IPS-20b (cell line): ENCODE measurements around the gene S100A13.

ENCODE experiments used
- H3K27ac ChIP-seq: one replicate; pipeline ENCODE4 v1.5.1; 2013; ENCODE audit warnings: low read length
- H3K27me3 ChIP-seq: 2 replicates; pipeline ENCODE4 v1.6.1; 2013; ENCODE audit warnings: mild to moderate bottlenecking, low read length, inconsistent platforms; ENCODE audit not compliant: insufficient read depth
- H3K36me3 ChIP-seq: 2 replicates; pipeline ENCODE4 v1.6.1; 2013; ENCODE audit warnings: low read depth, mild to moderate bottlenecking, inconsistent platforms, low read length, moderate library complexity; ENCODE audit not compliant: insufficient read depth
- H3K4me1 ChIP-seq: 2 replicates; pipeline ENCODE4 v1.6.1; 2013; ENCODE audit warnings: mild to moderate bottlenecking, control low read depth, inconsistent platforms, low read length, moderate library complexity; ENCODE audit not compliant: insufficient read depth
- H3K4me3 ChIP-seq: 2 replicates; pipeline ENCODE4 v1.5.1; 2013; ENCODE audit warnings: mild to moderate bottlenecking, low read length, inconsistent platforms
- H3K9ac ChIP-seq: 2 replicates; pipeline ENCODE4 v1.6.1; 2013; ENCODE audit warnings: low read depth, mild to moderate bottlenecking, inconsistent platforms, low read length, moderate library complexity
- H3K9me3 ChIP-seq: 2 replicates; pipeline ENCODE4 v1.6.1; 2013; ENCODE audit warnings: mild to moderate bottlenecking, low read depth, low read length, inconsistent platforms; ENCODE audit not compliant: insufficient read depth

The S100A13 gene

DNA sequence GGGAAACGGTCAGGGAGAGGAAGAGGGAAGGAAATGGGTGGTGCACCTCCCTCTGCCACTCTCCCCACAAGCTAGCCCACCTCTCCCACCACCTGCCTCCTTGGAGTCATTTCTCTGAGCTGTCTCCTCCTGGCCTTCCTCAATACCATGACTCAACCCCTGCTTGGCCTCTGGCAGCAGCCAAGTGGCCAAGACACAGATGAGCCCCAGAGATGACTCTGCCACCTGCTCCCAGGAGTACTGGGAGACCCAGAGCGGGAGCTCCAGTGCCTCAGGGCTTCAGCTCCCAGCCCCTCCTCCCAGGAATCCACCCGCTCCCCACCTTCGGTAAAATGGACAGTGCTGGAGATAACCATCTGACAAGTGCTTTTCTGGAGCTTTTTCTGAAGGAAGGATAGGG, 17.0 kb downstream of the S100A13 start:
- no peak overlapping the region for H3K27ac ChIP-seq
- H3K9me3 ChIP-seq, result no peaks in the 10 kb centered on the region
- no peak overlapping the region for H3K4me3 ChIP-seq
- H3K4me1 ChIP-seq, result peaks cover 27% of the 10 kb centered on the region
- no peaks in the 10 kb centered on the region for H3K36me3 ChIP-seq
- H3K27me3 ChIP-seq, result no peaks in the 10 kb centered on the region
- no peak overlapping the region for H3K9ac ChIP-seq

DNA sequence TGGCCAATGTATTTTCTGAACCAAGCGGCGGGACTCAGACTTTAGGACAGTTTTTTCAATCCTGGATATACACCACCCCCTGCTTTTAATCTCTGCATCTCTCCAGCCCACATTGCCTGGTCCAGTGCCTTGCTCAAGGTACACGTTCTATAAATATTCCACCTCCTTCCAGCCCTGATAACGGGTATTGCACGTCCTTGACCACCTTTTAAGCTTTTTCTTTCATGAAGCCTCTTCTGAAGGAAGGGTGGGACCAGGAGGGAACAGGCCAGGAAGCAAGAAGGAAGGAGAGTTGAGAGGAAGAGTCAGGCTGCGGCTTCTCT, 17.8 kb downstream of the S100A13 start:
- Histone ChIP-seq H3K27me3 (no peaks in the 10 kb centered on the region), H3K4me3 (no peak overlapping the region), H3K27ac (no peak overlapping the region), H3K4me1 (peaks cover 27% of the 10 kb centered on the region), H3K36me3 (no peaks in the 10 kb centered on the region), H3K9ac (0 out of 2 replicates have a peak overlapping the region, but pooled peaks have one; percentile 10), H3K9me3 (no peaks in the 10 kb centered on the region)

DNA sequence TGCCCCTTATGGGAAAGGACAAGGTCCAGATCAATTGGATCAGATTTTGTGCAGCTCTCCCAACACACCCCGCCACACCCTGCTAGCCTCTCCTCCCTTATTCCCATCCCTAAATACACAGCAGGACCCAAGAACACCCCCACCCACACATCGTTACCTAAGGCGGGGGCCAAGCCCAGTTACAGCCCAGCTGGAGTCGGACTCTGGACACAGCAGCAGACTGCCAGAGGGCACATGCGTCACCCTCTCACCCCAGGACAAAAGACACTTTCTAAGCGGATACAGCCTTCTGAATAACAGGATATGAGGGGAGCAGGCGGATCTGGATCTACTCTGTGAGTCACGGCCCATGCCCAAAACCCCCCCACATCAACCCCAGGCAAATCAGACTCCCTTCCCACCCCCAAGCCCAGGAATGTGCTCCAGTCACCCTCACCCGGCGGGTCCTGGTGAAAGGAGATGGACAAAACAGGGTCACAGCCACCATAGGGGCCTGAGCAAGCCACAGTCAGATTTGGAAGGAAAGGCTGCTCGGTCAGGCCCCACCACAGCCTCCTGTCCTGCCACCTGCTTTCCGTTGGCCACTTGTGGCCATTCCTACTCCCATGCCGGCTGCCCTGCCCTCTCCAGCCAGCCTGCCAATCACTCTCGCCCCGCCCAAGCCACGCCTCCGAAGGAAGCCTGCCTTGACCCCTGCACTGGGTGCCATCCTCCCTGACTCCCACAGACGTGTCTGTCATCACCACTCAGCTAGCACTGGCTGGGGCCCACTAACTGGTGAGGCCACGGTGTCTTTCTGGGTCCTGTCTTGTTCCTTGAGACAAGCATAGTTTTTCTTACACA, 18.3 kb downstream of the S100A13 start:
- peak overlapping the region; percentile 13; the same call in 1 of the 2 replicates for H3K4me3 ChIP-seq
- peaks cover 27% of the 10 kb centered on the region for H3K4me1 ChIP-seq
- no peaks in the 10 kb centered on the region for H3K36me3 ChIP-seq
- peak overlapping the region; percentile 10; the same call in 1 of the 2 replicates for H3K9ac ChIP-seq
- H3K9me3 ChIP-seq, result no peaks in the 10 kb centered on the region
- H3K27me3 ChIP-seq, result no peaks in the 10 kb centered on the region
- H3K27ac ChIP-seq, result no peak overlapping the region

DNA sequence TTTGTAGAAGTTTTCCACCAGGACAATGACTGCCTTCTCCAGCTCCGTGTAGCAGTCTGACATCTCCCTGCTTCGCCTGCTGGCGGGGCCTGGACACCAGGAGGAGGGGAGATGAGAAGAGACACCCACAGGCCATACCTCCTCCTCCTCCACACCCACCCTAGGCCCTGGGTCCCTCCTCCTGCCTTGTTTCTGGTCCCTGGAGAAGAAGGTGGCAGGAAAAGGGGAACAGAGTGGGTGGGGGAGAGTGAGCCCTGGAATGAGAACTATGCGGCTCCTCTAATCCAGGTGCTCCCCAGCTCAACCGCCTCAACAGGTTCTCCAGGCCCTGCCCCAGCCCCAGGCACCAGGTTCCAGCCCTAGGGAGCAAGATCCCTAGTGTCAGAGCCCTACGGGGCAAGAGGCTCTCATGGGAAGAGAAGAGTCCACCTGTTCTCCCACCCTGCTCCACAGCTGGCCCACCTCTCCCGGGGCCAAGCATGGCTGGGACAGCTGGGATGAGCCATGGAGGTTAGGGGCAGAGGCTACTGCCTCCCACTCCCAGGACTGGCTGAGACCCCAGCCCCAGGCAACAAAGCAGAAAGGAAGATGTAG, 19.1 kb downstream of the S100A13 start:
- no peak overlapping the region for H3K4me3 ChIP-seq
- H3K27me3 ChIP-seq, result no peaks in the 10 kb centered on the region
- peak overlapping the region; percentile 10; the same call in 1 of the 2 replicates for H3K9ac ChIP-seq
- H3K4me1 ChIP-seq, result peaks cover 24% of the 10 kb centered on the region
- H3K36me3 ChIP-seq, result no peaks in the 10 kb centered on the region
- no peak overlapping the region for H3K27ac ChIP-seq
- no peaks in the 10 kb centered on the region for H3K9me3 ChIP-seq

DNA sequence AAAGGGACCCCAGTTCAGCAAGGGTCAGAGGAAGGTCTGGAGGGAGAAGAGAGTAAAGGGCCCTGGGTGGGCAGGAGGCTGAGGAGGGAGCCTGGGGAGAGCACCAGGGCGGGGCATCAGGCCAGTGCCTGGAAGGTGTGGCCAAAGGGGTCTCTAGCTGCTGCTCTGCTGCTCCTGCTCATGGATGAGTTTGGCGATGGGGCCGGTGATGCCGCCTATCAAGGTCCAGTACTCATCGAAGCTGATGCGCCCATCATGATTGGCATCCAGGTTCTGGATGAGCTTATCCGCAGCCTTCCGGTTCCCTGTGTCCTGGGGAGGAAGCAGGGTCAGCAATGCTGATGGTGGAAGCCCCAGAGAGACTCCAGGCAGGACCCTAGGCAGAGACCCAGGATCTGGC, 19.9 kb downstream of the S100A13 start:
- H3K27me3 ChIP-seq, result no peaks in the 10 kb centered on the region
- no peak overlapping the region for H3K4me3 ChIP-seq
- no peaks in the 10 kb centered on the region for H3K9me3 ChIP-seq
- H3K27ac ChIP-seq, result no peak overlapping the region
- H3K36me3 ChIP-seq, result no peaks in the 10 kb centered on the region
- H3K9ac ChIP-seq, result no peak overlapping the region
- peaks cover 20% of the 10 kb centered on the region for H3K4me1 ChIP-seq

DNA sequence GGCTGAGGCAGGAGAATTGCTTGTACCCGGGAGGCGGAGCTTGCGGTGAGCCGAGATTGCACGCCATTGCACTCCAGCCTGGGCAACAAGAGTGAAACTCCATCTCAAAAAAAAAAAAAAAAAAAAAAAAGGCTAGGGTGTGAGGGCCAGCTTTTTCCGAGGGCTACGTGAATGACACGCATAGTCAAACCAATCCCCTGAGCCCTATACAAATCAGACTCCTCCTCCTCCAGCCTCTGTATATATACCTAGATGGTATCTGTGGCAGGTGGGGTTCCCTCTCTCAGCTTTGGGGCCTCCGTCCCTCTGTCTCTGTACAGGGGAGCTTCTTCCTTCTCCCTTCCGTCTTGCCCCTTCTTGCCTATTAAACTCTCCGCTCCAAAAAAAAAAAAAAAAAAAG, 21.1 kb downstream of the S100A13 start:
- H3K9me3 ChIP-seq, result no peaks in the 10 kb centered on the region
- no peak overlapping the region for H3K4me3 ChIP-seq
- peaks cover 18% of the 10 kb centered on the region for H3K4me1 ChIP-seq
- no peak overlapping the region for H3K27ac ChIP-seq
- no peaks in the 10 kb centered on the region for H3K27me3 ChIP-seq
- no peaks in the 10 kb centered on the region for H3K36me3 ChIP-seq
- no peak overlapping the region for H3K9ac ChIP-seq

DNA sequence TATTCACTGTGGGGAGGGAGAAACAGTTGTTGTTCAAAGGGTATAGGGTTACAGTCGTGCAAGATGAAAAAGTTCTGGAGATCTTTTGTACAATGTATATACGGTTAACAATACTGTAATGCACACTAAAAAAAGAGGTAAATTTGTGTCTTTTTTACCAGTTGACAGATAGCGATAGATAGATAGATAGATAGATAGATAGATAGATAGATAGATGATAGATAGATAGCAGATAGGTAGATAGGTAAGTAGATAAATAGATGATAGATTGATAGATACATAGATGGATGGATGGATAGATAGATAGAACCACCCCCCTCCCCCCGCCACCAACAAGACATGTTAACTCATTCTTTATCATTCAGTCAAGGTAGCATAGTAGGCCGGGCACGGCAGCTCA, 24.6 kb downstream of the S100A13 start:
- no peaks in the 10 kb centered on the region for H3K27me3 ChIP-seq
- no peaks in the 10 kb centered on the region for H3K9me3 ChIP-seq
- H3K4me3 ChIP-seq, result no peak overlapping the region
- no peak overlapping the region for H3K27ac ChIP-seq
- no peak overlapping the region for H3K9ac ChIP-seq
- no peaks in the 10 kb centered on the region for H3K36me3 ChIP-seq
- peaks cover 8% of the 10 kb centered on the region; the same call in 1 of the 2 replicates for H3K4me1 ChIP-seq

DNA sequence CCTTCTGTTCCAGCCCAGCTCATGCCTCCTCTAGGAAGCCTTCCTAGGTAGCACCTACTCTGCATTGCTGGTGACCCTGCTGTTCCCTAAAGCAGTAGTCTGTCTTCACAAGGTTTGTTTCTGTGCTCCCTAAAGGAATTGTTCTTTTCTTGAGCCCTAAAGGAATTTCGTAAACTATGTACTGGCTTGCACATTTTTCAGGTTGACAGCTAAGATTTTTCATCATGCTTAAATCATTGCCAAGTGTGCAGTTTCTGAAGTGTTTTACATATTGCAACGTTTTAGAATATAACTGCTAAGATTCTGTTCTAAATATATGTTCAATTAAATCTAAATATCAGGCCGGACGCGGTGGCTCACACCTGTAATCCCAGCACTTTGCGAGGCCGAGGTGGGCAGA, 27.5 kb downstream of the S100A13 start:
- no peak overlapping the region for H3K4me3 ChIP-seq
- H3K27me3 ChIP-seq, result no peaks in the 10 kb centered on the region
- H3K9ac ChIP-seq, result no peak overlapping the region
- H3K36me3 ChIP-seq, result no peaks in the 10 kb centered on the region
- H3K9me3 ChIP-seq, result no peaks in the 10 kb centered on the region
- H3K27ac ChIP-seq, result no peak overlapping the region
- H3K4me1 ChIP-seq, result peaks cover 8% of the 10 kb centered on the region; the same call in 1 of the 2 replicates

DNA sequence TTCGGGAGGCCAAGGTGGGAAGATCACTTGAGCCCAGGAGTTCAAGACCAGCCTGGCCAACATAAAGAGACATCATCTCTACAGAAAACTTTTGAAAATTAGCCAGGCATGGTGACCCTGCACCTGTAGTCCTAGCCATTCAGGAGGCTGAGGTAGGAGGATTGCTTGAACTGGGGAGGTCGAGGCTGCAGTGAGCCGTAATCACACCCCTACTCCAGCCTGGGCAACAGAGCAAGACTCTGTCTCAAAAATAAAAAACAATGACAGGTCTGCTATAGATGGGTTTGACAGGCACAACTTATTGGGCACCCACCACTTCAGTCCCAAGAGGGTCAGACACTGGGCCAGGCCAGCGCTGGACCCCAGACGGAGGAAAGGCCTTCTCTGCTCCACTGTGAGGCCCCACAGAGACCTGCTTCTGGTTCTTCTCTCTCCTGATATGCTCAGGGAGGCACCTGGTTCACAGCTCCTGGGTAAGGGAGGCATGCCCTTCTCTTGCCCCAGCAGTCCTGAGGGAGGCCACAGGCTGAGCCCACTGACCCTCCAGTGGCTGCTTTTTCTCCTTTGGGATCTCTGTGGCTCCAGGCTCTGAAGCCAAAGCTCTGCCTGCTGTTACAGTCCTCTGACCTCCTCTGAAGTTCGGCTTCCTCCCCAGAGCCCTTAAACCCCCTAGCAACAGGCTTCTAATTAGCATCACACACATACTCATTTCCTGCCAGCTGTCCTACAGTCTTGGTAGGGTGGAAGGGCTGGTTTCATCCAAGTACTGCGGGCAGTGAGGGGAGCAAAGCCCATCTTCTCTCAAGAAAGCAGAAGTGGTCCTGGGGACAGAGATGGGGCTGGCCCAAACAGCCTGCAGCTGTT, 28.8 kb downstream of the S100A13 start:
- Histone ChIP-seq H3K27ac (no peak overlapping the region), H3K9ac (no peak overlapping the region), H3K4me1 (peaks cover 8% of the 10 kb centered on the region; the same call in 1 of the 2 replicates), H3K27me3 (no peaks in the 10 kb centered on the region), H3K36me3 (no peaks in the 10 kb centered on the region), H3K9me3 (no peaks in the 10 kb centered on the region), H3K4me3 (no peak overlapping the region)

DNA sequence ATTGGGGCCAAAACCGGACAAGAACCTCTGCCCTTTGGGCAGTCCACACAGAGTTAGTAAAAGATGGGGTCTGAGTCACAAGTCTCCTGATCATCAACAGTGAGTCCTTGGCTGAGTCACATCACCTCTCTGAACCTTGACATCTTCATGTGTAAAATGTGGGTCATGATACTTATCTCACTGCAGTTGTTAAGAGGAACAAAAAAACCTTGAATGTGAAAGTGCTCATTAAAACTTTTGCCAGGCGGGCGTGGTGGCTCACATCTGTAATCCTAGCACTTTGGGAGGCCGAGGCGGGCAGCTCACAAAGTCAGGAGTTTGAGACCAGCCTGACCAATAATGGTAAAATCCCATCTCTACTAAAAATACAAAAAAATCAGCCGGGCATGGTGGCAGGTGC, 30.1 kb downstream of the S100A13 start:
- peaks cover 8% of the 10 kb centered on the region; the same call in 1 of the 2 replicates for H3K4me1 ChIP-seq

DNA sequence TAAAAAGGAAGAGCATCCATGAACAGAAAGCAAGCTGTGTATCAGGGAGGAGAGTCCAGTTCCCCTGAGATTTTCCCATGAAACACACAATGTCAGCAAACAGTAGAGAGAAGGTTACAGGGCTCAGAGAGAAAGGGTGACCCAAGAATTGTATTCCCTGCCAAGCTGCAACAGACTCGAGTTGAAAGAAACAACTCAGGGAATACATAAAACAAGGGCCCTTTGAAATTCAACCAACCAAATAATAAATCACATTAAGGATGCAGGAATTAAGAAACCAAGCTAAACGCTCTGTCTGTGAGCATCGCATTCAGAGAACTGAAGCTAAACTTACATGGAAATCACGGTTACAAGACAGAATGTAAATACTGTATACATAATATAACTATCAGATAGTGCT, 34.6 kb downstream of the S100A13 start:
- Histone ChIP-seq H3K4me3 (no peak overlapping the region), H3K4me1 (no peaks in the 10 kb centered on the region), H3K36me3 (no peaks in the 10 kb centered on the region), H3K27me3 (no peaks in the 10 kb centered on the region), H3K27ac (no peak overlapping the region), H3K9ac (no peak overlapping the region), H3K9me3 (no peaks in the 10 kb centered on the region)

More for the DNA sequence above, 30.1 kb downstream of the S100A13 start:
- Histone ChIP-seq H3K27ac (no peak overlapping the region), H3K4me3 (no peak overlapping the region), H3K36me3 (no peaks in the 10 kb centered on the region), H3K27me3 (no peaks in the 10 kb centered on the region), H3K9ac (no peak overlapping the region), H3K9me3 (no peaks in the 10 kb centered on the region)
